ENCODE data around the gene NRXN3. TPM values are rescaled to one million over a fixed set of nuclear protein-coding genes. Genes with fewer than 3 reads are reported as not detected.

The NRXN3 gene
- polyA plus RNA-seq, 1 donor from 2014 or later, result 110 TPM

DNA sequence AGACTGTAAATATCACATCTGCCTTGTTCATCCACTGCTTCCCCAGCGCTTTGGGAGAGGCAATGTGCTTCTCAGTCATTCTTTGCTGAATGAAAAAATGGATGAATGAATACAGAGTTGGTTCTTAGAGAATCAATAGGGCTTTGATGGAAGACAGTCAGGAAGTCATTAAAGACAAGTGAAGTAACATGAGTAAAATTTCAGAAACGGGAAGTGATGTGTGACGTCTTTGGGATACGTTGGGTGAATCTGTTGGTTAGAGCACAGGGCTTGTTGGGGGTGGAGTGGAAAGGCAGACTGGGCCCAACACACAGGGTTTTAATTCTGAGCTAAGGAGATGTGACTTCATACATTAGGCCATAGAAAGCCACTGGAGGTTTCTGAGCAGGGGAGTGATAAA lies 39.0 kb upstream of the NRXN3 start:
- Histone ChIP-seq H3K79me2 (replicated peaks; ENCODE audit: insufficient read depth, low read length) (no peaks in the 10 kb centered on the region), H3K36me3 (ENCODE audit: insufficient read depth, low read length) (no peaks in the 10 kb centered on the region), H3F3A (ENCODE audit: insufficient read depth, low read length, poor library complexity, severe bottlenecking) (no peaks in the 10 kb centered on the region), H2AFZ (ENCODE audit: low read depth, low read length) (no peak overlapping the region), H3K9ac (ENCODE audit: low read length) (no peak overlapping the region), H3K9me3 (ENCODE audit: low read length) (no peaks in the 10 kb centered on the region), H3K9me2 (ENCODE audit: insufficient read depth, low read length) (no peaks in the 10 kb centered on the region), H3K27ac (ENCODE audit: low read length) (no peak overlapping the region), H3K4me2 (ENCODE audit: low read length) (no peak overlapping the region), H4K20me1 (ENCODE audit: insufficient read depth) (no peaks in the 10 kb centered on the region), H3K27me3 (ENCODE audit: insufficient read depth, low read depth, low read length) (no peaks in the 10 kb centered on the region), H3K4me3 (ENCODE audit: low read length) (no peak overlapping the region)
- no peak for TF ChIP-seq EP300 (conservative IDR thresholded peaks at IDR 0.05; ENCODE audit: poor library complexity, severe bottlenecking)
- TF ChIP-seq SMC3 (conservative IDR thresholded peaks at IDR 0.05; ENCODE audit: poor library complexity), result no peak
- TF ChIP-seq MXI1 (conservative IDR thresholded peaks at IDR 0.05; ENCODE audit: poor library complexity, severe bottlenecking), result no peak
- TF ChIP-seq TAF1 (IDR thresholded peaks at IDR 0.05; ENCODE audit: low read depth), result no peak
- no peak for TF ChIP-seq RAD21 (conservative IDR thresholded peaks at IDR 0.05)
- TF ChIP-seq, protein P1, sequence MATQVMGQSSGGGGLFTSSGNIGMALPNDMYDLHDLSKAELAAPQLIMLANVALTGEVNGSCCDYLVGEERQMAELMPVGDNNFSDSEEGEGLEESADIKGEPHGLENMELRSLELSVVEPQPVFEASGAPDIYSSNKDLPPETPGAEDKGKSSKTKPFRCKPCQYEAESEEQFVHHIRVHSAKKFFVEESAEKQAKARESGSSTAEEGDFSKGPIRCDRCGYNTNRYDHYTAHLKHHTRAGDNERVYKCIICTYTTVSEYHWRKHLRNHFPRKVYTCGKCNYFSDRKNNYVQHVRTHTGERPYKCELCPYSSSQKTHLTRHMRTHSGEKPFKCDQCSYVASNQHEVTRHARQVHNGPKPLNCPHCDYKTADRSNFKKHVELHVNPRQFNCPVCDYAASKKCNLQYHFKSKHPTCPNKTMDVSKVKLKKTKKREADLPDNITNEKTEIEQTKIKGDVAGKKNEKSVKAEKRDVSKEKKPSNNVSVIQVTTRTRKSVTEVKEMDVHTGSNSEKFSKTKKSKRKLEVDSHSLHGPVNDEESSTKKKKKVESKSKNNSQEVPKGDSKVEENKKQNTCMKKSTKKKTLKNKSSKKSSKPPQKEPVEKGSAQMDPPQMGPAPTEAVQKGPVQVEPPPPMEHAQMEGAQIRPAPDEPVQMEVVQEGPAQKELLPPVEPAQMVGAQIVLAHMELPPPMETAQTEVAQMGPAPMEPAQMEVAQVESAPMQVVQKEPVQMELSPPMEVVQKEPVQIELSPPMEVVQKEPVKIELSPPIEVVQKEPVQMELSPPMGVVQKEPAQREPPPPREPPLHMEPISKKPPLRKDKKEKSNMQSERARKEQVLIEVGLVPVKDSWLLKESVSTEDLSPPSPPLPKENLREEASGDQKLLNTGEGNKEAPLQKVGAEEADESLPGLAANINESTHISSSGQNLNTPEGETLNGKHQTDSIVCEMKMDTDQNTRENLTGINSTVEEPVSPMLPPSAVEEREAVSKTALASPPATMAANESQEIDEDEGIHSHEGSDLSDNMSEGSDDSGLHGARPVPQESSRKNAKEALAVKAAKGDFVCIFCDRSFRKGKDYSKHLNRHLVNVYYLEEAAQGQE (IDR thresholded peaks at IDR 0.05; ENCODE audit: borderline replicate concordance), result no peak
- no peak for TF ChIP-seq EZH2 (IDR thresholded peaks at IDR 0.05; ENCODE audit: borderline replicate concordance, insufficient read depth, low read length, poor library complexity, severe bottlenecking)
- TF ChIP-seq, protein P2, sequence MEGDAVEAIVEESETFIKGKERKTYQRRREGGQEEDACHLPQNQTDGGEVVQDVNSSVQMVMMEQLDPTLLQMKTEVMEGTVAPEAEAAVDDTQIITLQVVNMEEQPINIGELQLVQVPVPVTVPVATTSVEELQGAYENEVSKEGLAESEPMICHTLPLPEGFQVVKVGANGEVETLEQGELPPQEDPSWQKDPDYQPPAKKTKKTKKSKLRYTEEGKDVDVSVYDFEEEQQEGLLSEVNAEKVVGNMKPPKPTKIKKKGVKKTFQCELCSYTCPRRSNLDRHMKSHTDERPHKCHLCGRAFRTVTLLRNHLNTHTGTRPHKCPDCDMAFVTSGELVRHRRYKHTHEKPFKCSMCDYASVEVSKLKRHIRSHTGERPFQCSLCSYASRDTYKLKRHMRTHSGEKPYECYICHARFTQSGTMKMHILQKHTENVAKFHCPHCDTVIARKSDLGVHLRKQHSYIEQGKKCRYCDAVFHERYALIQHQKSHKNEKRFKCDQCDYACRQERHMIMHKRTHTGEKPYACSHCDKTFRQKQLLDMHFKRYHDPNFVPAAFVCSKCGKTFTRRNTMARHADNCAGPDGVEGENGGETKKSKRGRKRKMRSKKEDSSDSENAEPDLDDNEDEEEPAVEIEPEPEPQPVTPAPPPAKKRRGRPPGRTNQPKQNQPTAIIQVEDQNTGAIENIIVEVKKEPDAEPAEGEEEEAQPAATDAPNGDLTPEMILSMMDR (IDR thresholded peaks at IDR 0.05; ENCODE audit: poor library complexity, severe bottlenecking), result no peak
- no peak for TF ChIP-seq POLR2AphosphoS5 (IDR thresholded peaks at IDR 0.05)

DNA sequence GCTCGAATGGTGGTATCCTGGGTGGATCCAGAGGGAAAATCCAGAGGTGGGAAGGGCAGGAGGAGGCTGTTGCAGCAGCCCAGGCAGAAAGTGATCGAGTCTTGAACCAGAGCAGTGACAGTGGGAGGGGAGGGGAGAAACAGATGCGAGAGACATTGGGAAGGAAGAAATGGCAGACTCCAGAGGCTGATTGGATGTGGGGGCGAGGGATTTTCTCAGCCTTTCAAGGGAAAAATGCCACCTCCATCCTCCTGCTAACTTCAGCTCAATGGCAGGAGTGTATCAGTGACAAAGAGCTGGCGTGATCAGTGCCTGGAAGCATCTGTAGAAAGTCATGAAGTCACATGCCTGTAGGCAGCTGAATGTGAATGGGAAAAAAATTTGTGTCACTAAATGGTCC lies 38.6 kb upstream of the NRXN3 start:
- no peaks in the 10 kb centered on the region for H3K27me3 ChIP-seq (ENCODE audit: insufficient read depth, low read depth, low read length)
- H2AFZ ChIP-seq (ENCODE audit: low read depth, low read length), result no peak overlapping the region
- H3K36me3 ChIP-seq (ENCODE audit: insufficient read depth, low read length), result no peaks in the 10 kb centered on the region
- no peaks in the 10 kb centered on the region for H3F3A ChIP-seq (ENCODE audit: insufficient read depth, low read length, poor library complexity, severe bottlenecking)
- no peaks in the 10 kb centered on the region for H3K9me2 ChIP-seq (ENCODE audit: insufficient read depth, low read length)
- no peaks in the 10 kb centered on the region for H3K79me2 ChIP-seq (replicated peaks; ENCODE audit: insufficient read depth, low read length)
- no peaks in the 10 kb centered on the region for H3K9me3 ChIP-seq (ENCODE audit: low read length)
- no peak overlapping the region for H3K27ac ChIP-seq (ENCODE audit: low read length)
- no peak overlapping the region for H3K4me3 ChIP-seq (ENCODE audit: low read length)
- no peak overlapping the region for H3K4me2 ChIP-seq (ENCODE audit: low read length)
- no peaks in the 10 kb centered on the region for H4K20me1 ChIP-seq (ENCODE audit: insufficient read depth)
- no peak for TF ChIP-seq MXI1 (conservative IDR thresholded peaks at IDR 0.05; ENCODE audit: poor library complexity, severe bottlenecking)
- no peak for TF ChIP-seq EP300 (conservative IDR thresholded peaks at IDR 0.05; ENCODE audit: poor library complexity, severe bottlenecking)
- TF ChIP-seq, protein P2 (IDR thresholded peaks at IDR 0.05; ENCODE audit: poor library complexity, severe bottlenecking), result no peak
- no peak for TF ChIP-seq SMC3 (conservative IDR thresholded peaks at IDR 0.05; ENCODE audit: poor library complexity)
- no peak for TF ChIP-seq RAD21 (conservative IDR thresholded peaks at IDR 0.05)
- no peak for TF ChIP-seq POLR2AphosphoS5 (IDR thresholded peaks at IDR 0.05)
- TF ChIP-seq TAF1 (IDR thresholded peaks at IDR 0.05; ENCODE audit: low read depth), result no peak
- no peak for TF ChIP-seq EZH2 (IDR thresholded peaks at IDR 0.05; ENCODE audit: borderline replicate concordance, insufficient read depth, low read length, poor library complexity, severe bottlenecking)
- TF ChIP-seq, protein P1 (IDR thresholded peaks at IDR 0.05; ENCODE audit: borderline replicate concordance), result no peak
- no peak overlapping the region for H3K9ac ChIP-seq (ENCODE audit: low read length)
